NK-92 (cell line): Measurements from ENCODE around the gene MAGEC3.
"Not testable (repeated sequence)": the region's sequence is repeated elsewhere in the genome, so short reads cannot be mapped to it uniquely, and the experiment has no call there.

Experiments used
- DNase-seq: peaks from one replicate; lab custom pipeline; 2025; ENCODE audit not compliant: unreplicated experiment; lab: John Stamatoyannopoulos, UW

Gene MAGEC3

GRCh38 chrX:141838016-141838415, at the start of gene MAGEC3:
TSS of gene MAGEC3 (plus strand) at chrX:141838316. CDS start at chrX:141838316, 0 bp downstream.
- no peak for DNase-seq

GRCh38 chrX:141791856-141792255, 46.3 kb upstream of the MAGEC3 start:
- no peak for DNase-seq

- DNase-seq = no peak
Measured at GRCh38 chrX:141811438-141811837, 26.7 kb upstream of the MAGEC3 start.

GRCh38 chrX:141814213-141814857, 23.8 kb upstream of the MAGEC3 start:
- DNase-seq = no peak

GRCh38 chrX:141815904-141816303, 22.2 kb upstream of the MAGEC3 start:
- no peak for DNase-seq

- no peak for DNase-seq
Measured at GRCh38 chrX:141832247-141832646, 5.9 kb upstream of the MAGEC3 start.

GRCh38 chrX:141839856-141840255, 1.7 kb downstream of the MAGEC3 start:
- no peak for DNase-seq

- no peak for DNase-seq
Measured at GRCh38 chrX:141857479-141857878, 19.4 kb downstream of the MAGEC3 start.

GRCh38 chrX:141879616-141880015, 41.5 kb downstream of the MAGEC3 start:
- no peak for DNase-seq

GRCh38 chrX:141888811-141889210, 50.7 kb downstream of the MAGEC3 start:
- not testable (repeated sequence) for DNase-seq

- DNase-seq = no peak
Measured at GRCh38 chrX:141894733-141895132, 56.6 kb downstream of the MAGEC3 start.

- DNase-seq = no peak
Measured at GRCh38 chrX:141897690-141898089, 59.6 kb downstream of the MAGEC3 start.

- DNase-seq = no peak
Measured at GRCh38 chrX:141902366-141902765, 64.2 kb downstream of the MAGEC3 start.

GRCh38 chrX:141903400-141904155, 65.5 kb downstream of the MAGEC3 start, which contains the start of gene MAGEC1:
TSS of gene MAGEC1 (plus strand) at chrX:141903894. CDS start at chrX:141905073, 1,179 bp downstream.
- no peak for DNase-seq

- DNase-seq = no peak
Measured at GRCh38 chrX:141904262-141904661, 66.1 kb downstream of the MAGEC3 start.

- DNase-seq = no peak
Measured at GRCh38 chrX:141917801-141918200, 79.7 kb downstream of the MAGEC3 start.

GRCh38 chrX:141924293-141924692, 86.2 kb downstream of the MAGEC3 start:
- no peak for DNase-seq

- no peak for DNase-seq
Measured at GRCh38 chrX:141928432-141928831, 90.3 kb downstream of the MAGEC3 start.

GRCh38 chrX:141934059-141934641, 96.0 kb downstream of the MAGEC3 start:
- no peak for DNase-seq

GRCh38 chrX:141935645-141936044, 97.5 kb downstream of the MAGEC3 start:
- no peak for DNase-seq

GRCh38 chrX:141936080-141936479, 98.0 kb downstream of the MAGEC3 start:
- no peak for DNase-seq

GRCh38 chrX:141941234-141941633, 103.1 kb downstream of the MAGEC3 start:
- no peak for DNase-seq
